GM12892 (cell line): Measurements from ENCODE around the gene CLDN6.

Source experiments
- POLR2A ChIP-seq: IDR thresholded peaks from 2 replicates; pipeline ENCODE4 v1.6.1; 2011; ENCODE audit warnings: low read depth, low read length, control low read depth
- TAF1 ChIP-seq: IDR thresholded peaks from 2 replicates; pipeline ENCODE4 v1.6.1; 2011; ENCODE audit warnings: low read depth, mild to moderate bottlenecking, control low read depth, low read length, borderline replicate concordance

GRCh38 chr16:2976201-2976600 is 41.8 kb downstream of the CLDN6 start:
- TF ChIP-seq POLR2A, result no peak
- TF ChIP-seq TAF1, result no peak
